ENCODE measurements around the gene FEM1A.
"Not testable (repeated sequence)": the region's sequence is repeated elsewhere in the genome, so short reads cannot be mapped to it uniquely, and the experiment has no call there.

Gene FEM1A

GRCh38 chr19:4791183-4792018, at the start of gene FEM1A:
FEM1A (plus strand) TSS chr19:4791734; CDS start chr19:4791855, 121 bp downstream.
- peak; percentile 99 to 100 (median 99) for DNase-seq

GRCh38 chr19:4742723-4743646, 48.5 kb upstream of the FEM1A start:
- no peak for DNase-seq

- DNase-seq: no peak
Observed at GRCh38 chr19:4744451-4745174, 46.9 kb upstream of the FEM1A start.

GRCh38 chr19:4745175-4745574, 46.4 kb upstream of the FEM1A start:
- DNase-seq: not testable (repeated sequence)

GRCh38 chr19:4745986-4746385, 45.5 kb upstream of the FEM1A start:
- no peak for DNase-seq

GRCh38 chr19:4748185-4748584, 43.3 kb upstream of the FEM1A start:
- DNase-seq: no peak

GRCh38 chr19:4748589-4748988, 42.9 kb upstream of the FEM1A start:
- DNase-seq: no peak

GRCh38 chr19:4749870-4750590, 41.5 kb upstream of the FEM1A start:
- DNase-seq: no peak

- DNase-seq: no peak
Observed at GRCh38 chr19:4754248-4754647, 37.3 kb upstream of the FEM1A start.

- DNase-seq: no peak
Observed at GRCh38 chr19:4755459-4755858, 36.1 kb upstream of the FEM1A start.

- DNase-seq: no peak
Observed at GRCh38 chr19:4758082-4758481, 33.5 kb upstream of the FEM1A start.

- DNase-seq: no peak
Observed at GRCh38 chr19:4758659-4759058, 32.9 kb upstream of the FEM1A start.

GRCh38 chr19:4759388-4760284, 31.9 kb upstream of the FEM1A start:
- peak in 3 of 4 experiments; percentile 11 to 23 (median 19) for DNase-seq

GRCh38 chr19:4760285-4760650, 31.3 kb upstream of the FEM1A start:
- no peak for DNase-seq

- DNase-seq: no peak
Observed at GRCh38 chr19:4763021-4763420, 28.5 kb upstream of the FEM1A start.

GRCh38 chr19:4764393-4764660, 27.2 kb upstream of the FEM1A start:
- no peak for DNase-seq

- peak; percentile 40 to 52 (median 46) for DNase-seq
Observed at GRCh38 chr19:4768934-4769777, 22.4 kb upstream of the FEM1A start.

GRCh38 chr19:4772566-4772965, 19.0 kb upstream of the FEM1A start:
- DNase-seq: no peak

- no peak for DNase-seq
Observed at GRCh38 chr19:4773047-4773640, 18.4 kb upstream of the FEM1A start.

- DNase-seq: no peak
Observed at GRCh38 chr19:4774136-4774535, 17.4 kb upstream of the FEM1A start.
